HepG2 (cell line): ENCODE data around the gene ARF6. TPM values are rescaled to one million over a fixed set of nuclear protein-coding genes. Genes with fewer than 3 reads are reported as not detected.

Experiments
- EEA1 ChIP-seq: sonication (generic); formaldehyde crosslinking; IDR thresholded peaks from 2 replicates; pipeline ENCODE4 v1.5.1; 2020; ENCODE audit warnings: mild to moderate bottlenecking, missing genetic modification reagents, borderline replicate concordance
- FOSL1 ChIP-seq: sonication (generic); formaldehyde crosslinking; IDR thresholded peaks from 2 replicates; pipeline ENCODE4 v1.9.0; 2021; ENCODE audit warnings: missing genetic modification reagents, borderline replicate concordance
- FOXO4 ChIP-seq: sonication (generic); formaldehyde crosslinking; conservative IDR thresholded peaks from 2 replicates; pipeline ENCODE4 v1.8.1; 2023; ENCODE audit warnings: missing genetic modification reagents
- GZF1 ChIP-seq: sonication (generic); formaldehyde crosslinking; IDR thresholded peaks from 2 replicates; pipeline ENCODE4 v1.5.1; 2020; ENCODE audit warnings: mild to moderate bottlenecking, missing genetic modification reagents
- HDAC1 ChIP-seq: sonication (generic); formaldehyde crosslinking; IDR thresholded peaks from 2 replicates; pipeline ENCODE4 v1.5.1; 2020; ENCODE audit warnings: mild to moderate bottlenecking, missing genetic modification reagents
- MAFK ChIP-seq, 2 experiments: IDR thresholded peaks in 1 of 2; conservative IDR thresholded peaks in 1 of 2; 2 replicates each; pipeline ENCODE4 v1.6.1; 2011; ENCODE audit warnings: improper control_type of control experiment in 2 of 2, low read length in 2 of 2
- MBD4 ChIP-seq: IDR thresholded peaks from 2 replicates; pipeline ENCODE4 v1.6.1; 2012; ENCODE audit warnings: low read length, inconsistent platforms, borderline replicate concordance
- NFYB ChIP-seq: sonication (generic); formaldehyde crosslinking; IDR thresholded peaks from 2 replicates; pipeline ENCODE4 v1.4.0; 2020; ENCODE audit warnings: missing genetic modification reagents
- NR1H2 ChIP-seq: sonication (generic); formaldehyde crosslinking; IDR thresholded peaks from 2 replicates; pipeline ENCODE4 v1.8.1; 2022; ENCODE audit warnings: low read depth, missing genetic modification reagents, borderline replicate concordance
- SAFB2 ChIP-seq: sonication (generic); formaldehyde crosslinking; IDR thresholded peaks from 2 replicates; pipeline ENCODE4 v1.5.1; 2020; ENCODE audit warnings: missing genetic modification reagents, low read depth, mild to moderate bottlenecking, borderline replicate concordance
- SMAD1 ChIP-seq: sonication (generic); formaldehyde crosslinking; IDR thresholded peaks from 2 replicates; pipeline ENCODE4 v1.4.0; 2020; ENCODE audit warnings: missing genetic modification reagents, low read depth, mild to moderate bottlenecking, borderline replicate concordance
- TFAP4 ChIP-seq: sonication (generic); IDR thresholded peaks from 2 replicates; pipeline ENCODE4 v1.6.1; 2016; ENCODE audit warnings: low read depth, borderline replicate concordance
- ZBTB20 ChIP-seq: sonication (generic); formaldehyde crosslinking; IDR thresholded peaks from 2 replicates; pipeline ENCODE4 v1.8.1; 2023; ENCODE audit warnings: missing genetic modification reagents, low read depth, mild to moderate bottlenecking, borderline replicate concordance
- ZBTB44 ChIP-seq: sonication (generic); formaldehyde crosslinking; IDR thresholded peaks from 2 replicates; pipeline ENCODE4 v1.4.0; 2020; ENCODE audit warnings: missing genetic modification reagents
- ZHX2 ChIP-seq, 2 experiments: sonication (generic) in 1 of 2; formaldehyde crosslinking in 1 of 2; IDR thresholded peaks; 2 replicates each; pipeline versions ENCODE4 v1.6.1 to v1.9.0; 2014 to 2022; ENCODE audit warnings: antibody characterized with exemption in 1 of 2, borderline replicate concordance in 1 of 2, inconsistent platforms in 1 of 2, low read depth in 1 of 2, missing genetic modification reagents in 1 of 2
- ZMYM3 ChIP-seq: sonication (generic); formaldehyde crosslinking; IDR thresholded peaks from 2 replicates; pipeline ENCODE4 v1.5.1; 2020; ENCODE audit warnings: mild to moderate bottlenecking, missing genetic modification reagents
- ZNF136 ChIP-seq: sonication (generic); formaldehyde crosslinking; IDR thresholded peaks from 2 replicates; pipeline ENCODE4 v1.8.1; 2022; ENCODE audit warnings: low read depth, mild to moderate bottlenecking, moderate library complexity, missing genetic modification reagents
- ZNF260 ChIP-seq: sonication (generic); formaldehyde crosslinking; IDR thresholded peaks from 2 replicates; pipeline ENCODE4 v1.4.0; 2020; ENCODE audit warnings: missing genetic modification reagents, low read depth, mild to moderate bottlenecking, borderline replicate concordance
- ZNF530 ChIP-seq: sonication (generic); formaldehyde crosslinking; IDR thresholded peaks from 2 replicates; pipeline ENCODE4 v1.5.0; 2020; ENCODE audit warnings: low read depth, mild to moderate bottlenecking, missing genetic modification reagents
- ZNF761 ChIP-seq: sonication (generic); formaldehyde crosslinking; conservative IDR thresholded peaks from 2 replicates; pipeline ENCODE4 v1.4.0; 2020; ENCODE audit warnings: mild to moderate bottlenecking, missing genetic modification reagents
- polyA plus RNA-seq, 8 experiments: library from polyadenylated mRNA; depleted of rRNA in 3 of 8; stranded (reverse) in 7 of 8; unstranded in 1 of 8; fragments of >200 nt; fragmentation: Illumina TruSeq in 4 of 8; extraction: Trizol in 4 of 8; gene quantifications; 2 replicates each; pipeline versions ENCODE4 v1.2.1 to v1.2.3, GENCODE V29; 2011 to 2016; ENCODE audit warnings: low read depth in 4 of 8, missing spikeins in 1 of 8, mixed read lengths in 1 of 8; ENCODE audit not compliant: insufficient read depth in 1 of 8
- total RNA-seq, 5 experiments: library from RNA; depleted of rRNA; stranded (reverse); fragments of >200 nt; fragmentation: Illumina TruSeq; extraction: Trizol; gene quantifications; 2 replicates each; pipeline ENCODE4 v1.2.3, GENCODE V29; 2016; ENCODE audit warnings: low read depth in 1 of 5

The ARF6 gene
- total and polyA plus RNA-seq, 2 of the 13 experiments (the other 11 are each of a cell fraction or from before 2014, with no cell fraction given): 12.7 to 31.9 TPM

- TF ChIP-seq TFAP4 (no peak), ZNF530 (CRISPR knock-in tag) (no peak), EEA1 (CRISPR knock-in tag) (no peak), FOXO4 (CRISPR knock-in tag) (no peak), NFYB (CRISPR knock-in tag) (no peak), FOSL1 (CRISPR knock-in tag) (no peak), ZBTB44 (CRISPR knock-in tag) (no peak), SMAD1 (CRISPR knock-in tag) (no peak), NR1H2 (CRISPR knock-in tag) (no peak), SAFB2 (CRISPR knock-in tag) (no peak; the same call in 1 of the 2 replicates), ZBTB20 (CRISPR knock-in tag) (no peak), HDAC1 (no peak), ZNF260 (CRISPR knock-in tag) (no peak), ZHX2 (IDR thresholded peaks at IDR 0.05; ENCODE audit: low read depth) (no peak), ZHX2 (CRISPR knock-in tag; IDR thresholded peaks at IDR 0.05; ENCODE audit: borderline replicate concordance) (no peak), MBD4 (no peak), ZNF136 (no peak), MAFK (conservative IDR thresholded peaks at IDR 0.05 in 1 of 2, IDR thresholded peaks at IDR 0.05 in 1 of 2; ENCODE audit: low read length in 2 of 2) (no peak), ZMYM3 (CRISPR knock-in tag) (0 out of 2 replicates have a peak, but pooled peaks have one; percentile 31), GZF1 (CRISPR knock-in tag) (no peak), ZNF761 (CRISPR knock-in tag) (no peak)
Observed at GRCh38 chr14:49862089-49862673, 30.7 kb upstream of the ARF6 start (continued).
